HCT116 (cell line): Measurements from ENCODE around the gene TBL1X.

Experiments
- CTCF ChIP-seq, 3 experiments: fragments of 200-600 bp in 1 of 3; sonication (generic) in 1 of 3; IDR thresholded peaks in 2 of 3; conservative IDR thresholded peaks in 1 of 3; 2 replicates each; pipeline ENCODE4 v1.5.1; 2012 to 2017; ENCODE audit warnings: low read depth in 2 of 3, low read length in 2 of 3, antibody characterized with exemption in 1 of 3, borderline replicate concordance in 1 of 3, control low read depth in 1 of 3, mild to moderate bottlenecking in 1 of 3, mixed read lengths in 1 of 3, mixed run types in 1 of 3, moderate library complexity in 1 of 3; ENCODE audit not compliant: insufficient read depth in 1 of 3
- RAD21 ChIP-seq: IDR thresholded peaks from 2 replicates; pipeline ENCODE4 v1.6.1; 2012; ENCODE audit warnings: low read depth, mild to moderate bottlenecking

DNA sequence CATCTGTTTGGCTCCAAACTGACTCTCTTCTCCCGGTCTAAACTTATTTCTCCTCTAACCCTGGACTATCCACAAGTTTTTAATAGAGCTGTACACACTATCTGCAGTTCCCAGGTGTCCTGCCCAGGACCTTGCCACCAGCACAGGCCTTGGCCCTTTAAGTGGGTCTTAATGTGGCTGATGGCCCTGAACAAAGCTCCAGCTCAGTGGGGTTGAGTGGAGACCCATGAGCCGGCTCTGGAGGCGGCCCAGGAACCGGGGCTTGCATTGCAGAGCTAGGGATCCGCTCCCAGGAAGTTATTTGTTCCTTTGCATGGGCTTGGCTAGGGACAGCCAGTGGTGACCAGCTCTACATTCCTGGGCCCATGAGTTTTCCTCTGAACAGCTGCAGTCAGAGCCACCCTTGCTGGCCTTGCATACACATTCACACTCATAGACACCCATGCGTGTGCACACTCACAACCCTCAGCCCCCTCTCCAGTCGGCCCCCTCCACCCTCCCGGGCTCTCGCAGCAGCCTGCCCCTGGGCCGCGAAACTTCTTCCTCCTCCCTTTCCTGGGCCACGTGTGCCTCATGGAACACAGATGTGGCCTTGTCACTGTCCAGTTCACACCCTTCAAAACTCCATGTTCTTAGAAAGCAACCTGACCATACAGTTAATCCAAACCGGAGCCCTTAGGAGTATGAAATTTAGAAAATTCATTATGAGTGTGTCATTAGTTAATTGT lies 242.6 kb downstream of the TBL1X start:
- TF ChIP-seq RAD21 = no peak
- no peak for TF ChIP-seq CTCF (IDR thresholded peaks at IDR 0.05 in 2 of 3, conservative IDR thresholded peaks at IDR 0.05 in 1 of 3; ENCODE audit: borderline replicate concordance in 1 of 3, insufficient read depth in 1 of 3, low read depth in 2 of 3, low read length in 2 of 3)
